ENCODE measurements around the gene ASPSCR1. TPM values are rescaled to one million over a fixed set of nuclear protein-coding genes. Genes with fewer than 3 reads are reported as not detected.

The ASPSCR1 gene
- total and polyA plus RNA-seq, 2 of the 13 experiments (the other 11 are each of a cell fraction or from before 2014, with no cell fraction given) = 274 to 314 TPM

DNA sequence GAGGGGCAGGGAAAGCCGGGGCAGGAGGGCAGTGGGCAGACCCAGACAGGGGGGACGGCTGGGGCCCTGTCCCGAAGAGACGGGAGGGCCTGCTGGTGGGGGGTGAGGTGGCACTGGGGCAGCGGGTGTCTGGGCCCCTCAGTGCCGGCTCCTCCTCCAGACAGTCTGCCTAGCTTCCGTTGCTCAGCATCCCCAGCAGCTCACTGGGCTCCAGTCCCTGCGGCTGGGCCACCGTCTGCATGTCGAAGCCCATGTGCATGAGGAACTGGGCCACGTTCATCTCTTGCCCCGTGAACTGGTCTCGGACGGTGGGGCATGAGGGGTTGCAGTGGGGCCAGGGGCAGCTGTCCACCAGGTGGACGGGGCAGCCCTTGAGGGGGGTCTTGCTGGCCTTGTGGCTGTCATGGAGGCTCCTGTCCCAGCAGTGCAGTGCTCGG, 24.6 kb upstream of the ASPSCR1 start (continued):
- TF ChIP-seq ZNF10 (CRISPR knock-in tag; IDR thresholded peaks at IDR 0.05; ENCODE audit: borderline replicate concordance, low read depth) (no peak), ZNF614 (CRISPR knock-in tag; IDR thresholded peaks at IDR 0.05; ENCODE audit: borderline replicate concordance) (no peak), HNRNPUL1 (IDR thresholded peaks at IDR 0.05; ENCODE audit: low read depth, low read length) (no peak), ZFP1 (CRISPR knock-in tag; IDR thresholded peaks at IDR 0.05) (no peak), ZNF724P (CRISPR knock-in tag; IDR thresholded peaks at IDR 0.05; ENCODE audit: borderline replicate concordance) (no peak), ZEB1 (IDR thresholded peaks at IDR 0.05; ENCODE audit: insufficient replicate concordance, low read depth) (no peak), ZNF367 (CRISPR knock-in tag; IDR thresholded peaks at IDR 0.05; ENCODE audit: borderline replicate concordance) (no peak), SMAD1 (CRISPR knock-in tag; IDR thresholded peaks at IDR 0.05; ENCODE audit: borderline replicate concordance, low read depth) (no peak), CSRNP1 (CRISPR knock-in tag; IDR thresholded peaks at IDR 0.05) (no peak), TFE3 (CRISPR knock-in tag; IDR thresholded peaks at IDR 0.05) (0 out of 2 replicates have a peak, but pooled peaks have one; percentile 11), ADNP (CRISPR knock-in tag; IDR thresholded peaks at IDR 0.05) (no peak), HNRNPLL (IDR thresholded peaks at IDR 0.05; ENCODE audit: low read depth, low read length, poor library complexity, severe bottlenecking) (no peak), ZNF280B (CRISPR knock-in tag; IDR thresholded peaks at IDR 0.05; ENCODE audit: borderline replicate concordance) (no peak; the same call in 1 of the 2 replicates), ZMYM3 (CRISPR knock-in tag; IDR thresholded peaks at IDR 0.05) (no peak), KLF11 (CRISPR knock-in tag; IDR thresholded peaks at IDR 0.05) (no peak), RBFOX2 (IDR thresholded peaks at IDR 0.05; ENCODE audit: low read depth, low read length) (peak; percentile 95), HOXD1 (CRISPR knock-in tag; IDR thresholded peaks at IDR 0.05) (no peak), MAFK (conservative IDR thresholded peaks at IDR 0.05 in 1 of 2, IDR thresholded peaks at IDR 0.05 in 1 of 2; ENCODE audit: low read length in 2 of 2) (no peak), CREB1 (IDR thresholded peaks at IDR 0.05) (no peak), CREB1 (CRISPR knock-in tag; IDR thresholded peaks at IDR 0.05) (no peak), TGIF2 (CRISPR knock-in tag; IDR thresholded peaks at IDR 0.05) (peak; percentile 66; the same call in 1 of the 2 replicates), SMARCC2 (IDR thresholded peaks at IDR 0.05) (no peak), ZNF883 (CRISPR knock-in tag; IDR thresholded peaks at IDR 0.05; ENCODE audit: not compliant biosample characterization) (no peak), KLF13 (CRISPR knock-in tag; IDR thresholded peaks at IDR 0.05) (no peak), GABPB1 (CRISPR knock-in tag; IDR thresholded peaks at IDR 0.05) (peak; percentile 32; the same call in 1 of the 2 replicates)
- TF ChIP-seq, protein P1, sequence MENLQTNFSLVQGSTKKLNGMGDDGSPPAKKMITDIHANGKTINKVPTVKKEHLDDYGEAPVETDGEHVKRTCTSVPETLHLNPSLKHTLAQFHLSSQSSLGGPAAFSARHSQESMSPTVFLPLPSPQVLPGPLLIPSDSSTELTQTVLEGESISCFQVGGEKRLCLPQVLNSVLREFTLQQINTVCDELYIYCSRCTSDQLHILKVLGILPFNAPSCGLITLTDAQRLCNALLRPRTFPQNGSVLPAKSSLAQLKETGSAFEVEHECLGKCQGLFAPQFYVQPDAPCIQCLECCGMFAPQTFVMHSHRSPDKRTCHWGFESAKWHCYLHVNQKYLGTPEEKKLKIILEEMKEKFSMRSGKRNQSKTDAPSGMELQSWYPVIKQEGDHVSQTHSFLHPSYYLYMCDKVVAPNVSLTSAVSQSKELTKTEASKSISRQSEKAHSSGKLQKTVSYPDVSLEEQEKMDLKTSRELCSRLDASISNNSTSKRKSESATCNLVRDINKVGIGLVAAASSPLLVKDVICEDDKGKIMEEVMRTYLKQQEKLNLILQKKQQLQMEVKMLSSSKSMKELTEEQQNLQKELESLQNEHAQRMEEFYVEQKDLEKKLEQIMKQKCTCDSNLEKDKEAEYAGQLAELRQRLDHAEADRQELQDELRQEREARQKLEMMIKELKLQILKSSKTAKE (CRISPR knock-in tag; IDR thresholded peaks at IDR 0.05; ENCODE audit: borderline replicate concordance) = 0 out of 2 replicates have a peak, but pooled peaks have one; percentile 33
